WTC11 (cell line): ENCODE results near the gene SLC22A25. TPM values are rescaled to one million over a fixed set of nuclear protein-coding genes. Genes with fewer than 3 reads are reported as not detected.

Experiments used
- ATAC-seq: fragments of 200-7000 bp; cut with Tn5 transposase; 2 replicates; pipeline ENCODE4 v1.10.0; 2021; ENCODE audit warnings: mild to moderate bottlenecking, moderate library complexity
- CTCF ChIA-PET: fragments of 300-600 bp; sonication (Branson Sonifier 250); formaldehyde crosslinking; loops from one replicate; lab custom pipeline; 2021; ENCODE audit warnings: antibody characterized with exemption; lab: Charles Lee
- POLR2A ChIA-PET: fragments of 350-600 bp; sonication (Branson Sonifier 250); formaldehyde crosslinking; loops from one replicate; lab custom pipeline; 2021; ENCODE audit warnings: antibody characterized with exemption; lab: Charles Lee
- DNase-seq: peaks from one replicate; pipeline ENCODE4 v3.0.0; 2021; ENCODE audit warnings: low spot score
- H3K27ac Mint-ChIP-seq: 2 replicates; pipeline ENCODE4 v1.8.0; 2021; ENCODE audit warnings: mixed read lengths
- H3K27me3 Mint-ChIP-seq: 2 replicates; pipeline ENCODE4 v1.8.0; 2021; ENCODE audit warnings: low read depth, mild to moderate bottlenecking, moderate library complexity, mixed read lengths
- H3K36me3 Mint-ChIP-seq: 2 replicates; pipeline ENCODE4 v1.8.0; 2021; ENCODE audit warnings: mixed read lengths
- H3K4me1 Mint-ChIP-seq: 2 replicates; pipeline ENCODE4 v1.8.0; 2022; ENCODE audit warnings: mixed read lengths
- H3K4me3 Mint-ChIP-seq: 2 replicates; pipeline ENCODE4 v1.8.0; 2021; ENCODE audit warnings: mild to moderate bottlenecking, moderate library complexity, mixed read lengths
- H3K9me3 Mint-ChIP-seq: 2 replicates; pipeline ENCODE4 v1.8.0; 2021; ENCODE audit warnings: mixed read lengths
- AR ChIP-seq: fragments of 250-450 bp; sonication (Bioruptor Pico); IDR thresholded peaks from 2 replicates; pipeline ENCODE4 v1.9.0; 2021; ENCODE audit warnings: mild to moderate bottlenecking
- CBFB ChIP-seq: sonication (generic); formaldehyde crosslinking; IDR thresholded peaks from 2 replicates; pipeline ENCODE4 v1.8.1; 2022; ENCODE audit warnings: mild to moderate bottlenecking, low read depth, missing genetic modification reagents
- FOXK1 ChIP-seq: sonication (generic); formaldehyde crosslinking; IDR thresholded peaks from 2 replicates; pipeline ENCODE4 v1.8.0; 2022; ENCODE audit warnings: mild to moderate bottlenecking, moderate library complexity, missing genetic modification reagents
- HMGXB4 ChIP-seq: sonication (generic); formaldehyde crosslinking; IDR thresholded peaks from 2 replicates; pipeline ENCODE4 v1.8.1; 2023; ENCODE audit warnings: mild to moderate bottlenecking, moderate library complexity, missing genetic modification reagents
- MLX ChIP-seq: sonication (generic); formaldehyde crosslinking; IDR thresholded peaks from 2 replicates; pipeline ENCODE4 v1.8.1; 2023; ENCODE audit warnings: mild to moderate bottlenecking, missing genetic modification reagents, moderate library complexity
- MXD4 ChIP-seq: fragments of 250-450 bp; sonication (Bioruptor Pico); IDR thresholded peaks from 2 replicates; pipeline ENCODE4 v1.8.0; 2021; ENCODE audit warnings: mild to moderate bottlenecking, moderate library complexity, borderline replicate concordance
- NR1H2 ChIP-seq: sonication (generic); formaldehyde crosslinking; IDR thresholded peaks from 2 replicates; pipeline ENCODE4 v1.9.0; 2021; ENCODE audit warnings: mild to moderate bottlenecking, moderate library complexity, missing genetic modification reagents
- TEAD1 ChIP-seq: sonication (generic); formaldehyde crosslinking; IDR thresholded peaks from 2 replicates; pipeline ENCODE4 v1.8.0; 2022; ENCODE audit warnings: mild to moderate bottlenecking, missing genetic modification reagents
- ZNF317 ChIP-seq: sonication (generic); formaldehyde crosslinking; IDR thresholded peaks from 2 replicates; pipeline ENCODE4 v1.8.1; 2023; ENCODE audit warnings: low read depth, mild to moderate bottlenecking, moderate library complexity, missing genetic modification reagents, borderline replicate concordance
- total RNA-seq: library from RNA; stranded (reverse); gene quantifications from 3 replicates; pipeline ENCODE4 v1.2.3, GENCODE V29; 2021
- TF ChIP-seq, protein P1 (sequence below): fragments of 250-450 bp; sonication (Bioruptor Pico); IDR thresholded peaks from 2 replicates; pipeline ENCODE4 v2.1.2; 2022; ENCODE audit warnings: mild to moderate bottlenecking, moderate library complexity
- TF ChIP-seq, protein P2 (sequence below): sonication (generic); formaldehyde crosslinking; IDR thresholded peaks from 2 replicates; pipeline ENCODE4 v1.8.1; 2023; ENCODE audit warnings: mild to moderate bottlenecking, missing genetic modification reagents
- TF ChIP-seq, protein P3 (sequence below): sonication (generic); formaldehyde crosslinking; IDR thresholded peaks from 2 replicates; pipeline ENCODE4 v1.8.0; 2023; ENCODE audit warnings: missing genetic modification reagents
- TF ChIP-seq, protein P4 (sequence below): fragments of 200-600 bp; IDR thresholded peaks from 2 replicates; pipeline ENCODE4 v1.8.0; 2022; ENCODE audit warnings: antibody characterized with exemption

The SLC22A25 gene
- total RNA-seq, 1 experiment from 2014 or later, result not detected

- TF ChIP-seq, protein P1, sequence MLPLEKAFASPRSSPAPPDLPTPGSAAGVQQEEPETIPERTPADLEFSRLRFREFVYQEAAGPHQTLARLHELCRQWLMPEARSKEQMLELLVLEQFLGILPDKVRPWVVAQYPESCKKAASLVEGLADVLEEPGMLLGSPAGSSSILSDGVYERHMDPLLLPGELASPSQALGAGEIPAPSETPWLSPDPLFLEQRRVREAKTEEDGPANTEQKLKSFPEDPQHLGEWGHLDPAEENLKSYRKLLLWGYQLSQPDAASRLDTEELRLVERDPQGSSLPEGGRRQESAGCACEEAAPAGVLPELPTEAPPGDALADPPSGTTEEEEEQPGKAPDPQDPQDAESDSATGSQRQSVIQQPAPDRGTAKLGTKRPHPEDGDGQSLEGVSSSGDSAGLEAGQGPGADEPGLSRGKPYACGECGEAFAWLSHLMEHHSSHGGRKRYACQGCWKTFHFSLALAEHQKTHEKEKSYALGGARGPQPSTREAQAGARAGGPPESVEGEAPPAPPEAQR (CRISPR knock-in tag), result no peak
- TF ChIP-seq HMGXB4 (CRISPR knock-in tag) (no peak), NR1H2 (CRISPR knock-in tag) (no peak), ZNF317 (no peak), AR (no peak), MLX (CRISPR knock-in tag) (no peak), TEAD1 (CRISPR knock-in tag) (no peak), FOXK1 (CRISPR knock-in tag) (no peak), CBFB (CRISPR knock-in tag) (no peak)
- TF ChIP-seq, protein P2, sequence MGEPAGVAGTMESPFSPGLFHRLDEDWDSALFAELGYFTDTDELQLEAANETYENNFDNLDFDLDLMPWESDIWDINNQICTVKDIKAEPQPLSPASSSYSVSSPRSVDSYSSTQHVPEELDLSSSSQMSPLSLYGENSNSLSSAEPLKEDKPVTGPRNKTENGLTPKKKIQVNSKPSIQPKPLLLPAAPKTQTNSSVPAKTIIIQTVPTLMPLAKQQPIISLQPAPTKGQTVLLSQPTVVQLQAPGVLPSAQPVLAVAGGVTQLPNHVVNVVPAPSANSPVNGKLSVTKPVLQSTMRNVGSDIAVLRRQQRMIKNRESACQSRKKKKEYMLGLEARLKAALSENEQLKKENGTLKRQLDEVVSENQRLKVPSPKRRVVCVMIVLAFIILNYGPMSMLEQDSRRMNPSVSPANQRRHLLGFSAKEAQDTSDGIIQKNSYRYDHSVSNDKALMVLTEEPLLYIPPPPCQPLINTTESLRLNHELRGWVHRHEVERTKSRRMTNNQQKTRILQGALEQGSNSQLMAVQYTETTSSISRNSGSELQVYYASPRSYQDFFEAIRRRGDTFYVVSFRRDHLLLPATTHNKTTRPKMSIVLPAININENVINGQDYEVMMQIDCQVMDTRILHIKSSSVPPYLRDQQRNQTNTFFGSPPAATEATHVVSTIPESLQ (CRISPR knock-in tag), result no peak
- TF ChIP-seq, protein P3, sequence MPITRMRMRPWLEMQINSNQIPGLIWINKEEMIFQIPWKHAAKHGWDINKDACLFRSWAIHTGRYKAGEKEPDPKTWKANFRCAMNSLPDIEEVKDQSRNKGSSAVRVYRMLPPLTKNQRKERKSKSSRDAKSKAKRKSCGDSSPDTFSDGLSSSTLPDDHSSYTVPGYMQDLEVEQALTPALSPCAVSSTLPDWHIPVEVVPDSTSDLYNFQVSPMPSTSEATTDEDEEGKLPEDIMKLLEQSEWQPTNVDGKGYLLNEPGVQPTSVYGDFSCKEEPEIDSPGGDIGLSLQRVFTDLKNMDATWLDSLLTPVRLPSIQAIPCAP (CRISPR knock-in tag), result no peak
Observed at GRCh38 chr11:63214093-63214492, 29.3 kb downstream of the SLC22A25 start (continued).

DNA sequence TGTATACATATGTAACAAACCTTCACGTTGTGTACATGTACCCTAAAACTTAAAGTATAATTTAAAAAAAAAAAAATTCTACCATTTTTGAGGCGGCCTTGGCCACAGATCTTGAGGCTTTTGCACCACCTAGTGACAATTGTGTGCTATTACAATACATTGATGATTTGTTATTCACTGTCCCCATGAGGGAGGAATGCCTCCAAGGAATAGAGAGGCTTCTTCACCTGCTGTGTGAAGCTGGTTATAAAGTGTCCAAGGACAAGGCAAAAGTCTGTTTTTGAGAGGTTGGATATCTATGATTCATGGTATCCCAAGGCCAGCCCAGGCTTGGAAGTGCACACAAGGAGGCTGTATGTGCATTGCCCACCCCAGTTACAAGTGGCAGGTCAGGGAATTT is 30.7 kb downstream of the SLC22A25 start:
- Mint-ChIP-seq H3K36me3 (peaks cover 9% of the 10 kb centered on the region), H3K27me3 (peaks cover 12% of the 10 kb centered on the region), H3K4me1 (no peaks in the 10 kb centered on the region; the same call in 1 of the 2 replicates), H3K9me3 (peaks cover 27% of the 10 kb centered on the region), H3K27ac (no peak overlapping the region), H3K4me3 (no peak overlapping the region)
- ATAC-seq (no peak), DNase-seq (no peak)
- POLR2A ChIA-PET, result no interaction called here
- CTCF ChIA-PET, result interaction anchor here (0.6 to 1.7 kb wide), 11 partner anchors 9 to 410 kb away, joined by 3 to 11 read pairs (median 4); no protein-coding TSS in a partner anchor
- TF ChIP-seq, protein P4, sequence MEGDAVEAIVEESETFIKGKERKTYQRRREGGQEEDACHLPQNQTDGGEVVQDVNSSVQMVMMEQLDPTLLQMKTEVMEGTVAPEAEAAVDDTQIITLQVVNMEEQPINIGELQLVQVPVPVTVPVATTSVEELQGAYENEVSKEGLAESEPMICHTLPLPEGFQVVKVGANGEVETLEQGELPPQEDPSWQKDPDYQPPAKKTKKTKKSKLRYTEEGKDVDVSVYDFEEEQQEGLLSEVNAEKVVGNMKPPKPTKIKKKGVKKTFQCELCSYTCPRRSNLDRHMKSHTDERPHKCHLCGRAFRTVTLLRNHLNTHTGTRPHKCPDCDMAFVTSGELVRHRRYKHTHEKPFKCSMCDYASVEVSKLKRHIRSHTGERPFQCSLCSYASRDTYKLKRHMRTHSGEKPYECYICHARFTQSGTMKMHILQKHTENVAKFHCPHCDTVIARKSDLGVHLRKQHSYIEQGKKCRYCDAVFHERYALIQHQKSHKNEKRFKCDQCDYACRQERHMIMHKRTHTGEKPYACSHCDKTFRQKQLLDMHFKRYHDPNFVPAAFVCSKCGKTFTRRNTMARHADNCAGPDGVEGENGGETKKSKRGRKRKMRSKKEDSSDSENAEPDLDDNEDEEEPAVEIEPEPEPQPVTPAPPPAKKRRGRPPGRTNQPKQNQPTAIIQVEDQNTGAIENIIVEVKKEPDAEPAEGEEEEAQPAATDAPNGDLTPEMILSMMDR, result peak; percentile 28; the same call in 1 of the 2 replicates
- no peak for TF ChIP-seq MXD4 (CRISPR knock-in tag)
